Measurements from ENCODE around the gene FAM120A. TPM values are rescaled to one million over a fixed set of nuclear protein-coding genes. Genes with fewer than 3 reads are reported as not detected.

The FAM120A gene
- polyA plus RNA-seq, 1 donor from 2014 or later, result 8.9 TPM

DNA sequence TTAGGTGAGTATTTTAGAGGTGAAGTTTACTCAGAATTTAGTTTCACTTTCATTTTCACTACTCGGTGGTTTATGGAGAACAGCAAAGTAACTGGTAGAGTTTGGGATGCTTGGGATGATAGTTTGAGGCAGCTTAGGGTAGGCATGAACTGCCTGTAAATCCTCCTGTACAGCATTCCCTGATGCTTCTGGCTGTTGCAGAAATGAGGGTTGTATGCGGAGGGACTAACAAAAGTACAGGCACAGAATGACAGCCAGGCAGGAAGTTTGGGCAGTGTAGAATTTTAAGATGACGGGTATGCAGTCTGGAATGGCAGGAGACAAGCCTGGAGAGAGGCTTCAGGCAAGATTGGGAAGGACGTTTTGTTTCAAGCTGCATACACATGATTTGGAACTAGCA is 49.9 kb downstream of the FAM120A start:
- Histone ChIP-seq H3K9ac (ENCODE audit: low read length) (no peak overlapping the region), H3F3A (ENCODE audit: insufficient read depth, low read length, poor library complexity, severe bottlenecking) (no peaks in the 10 kb centered on the region), H3K27ac (ENCODE audit: low read length) (no peak overlapping the region), H4K20me1 (ENCODE audit: insufficient read depth) (no peaks in the 10 kb centered on the region), H3K27me3 (ENCODE audit: insufficient read depth, low read depth, low read length) (no peaks in the 10 kb centered on the region), H3K9me3 (ENCODE audit: low read length) (no peaks in the 10 kb centered on the region), H3K4me2 (ENCODE audit: low read length) (no peak overlapping the region), H3K79me2 (replicated peaks; ENCODE audit: insufficient read depth, low read length) (no peaks in the 10 kb centered on the region), H3K4me3 (ENCODE audit: low read length) (no peak overlapping the region), H3K36me3 (ENCODE audit: insufficient read depth, low read length) (peaks cover 15% of the 10 kb centered on the region), H2AFZ (ENCODE audit: low read depth, low read length) (no peak overlapping the region), H3K9me2 (ENCODE audit: insufficient read depth, low read length) (no peaks in the 10 kb centered on the region)
- no peak for TF ChIP-seq TAF1 (IDR thresholded peaks at IDR 0.05; ENCODE audit: low read depth)
- no peak for TF ChIP-seq EZH2 (IDR thresholded peaks at IDR 0.05; ENCODE audit: borderline replicate concordance, insufficient read depth, low read length, poor library complexity, severe bottlenecking)

GRCh38 chr9:93503381-93503780 is 51.9 kb downstream of the FAM120A start:
- H3K4me3 ChIP-seq (ENCODE audit: low read length), result no peak overlapping the region
- no peaks in the 10 kb centered on the region for H3K79me2 ChIP-seq (replicated peaks; ENCODE audit: insufficient read depth, low read length)
- no peaks in the 10 kb centered on the region for H4K20me1 ChIP-seq (ENCODE audit: insufficient read depth)
- no peaks in the 10 kb centered on the region for H3K9me2 ChIP-seq (ENCODE audit: insufficient read depth, low read length)
- H3K36me3 ChIP-seq (ENCODE audit: insufficient read depth, low read length), result peaks cover 7% of the 10 kb centered on the region
- H2AFZ ChIP-seq (ENCODE audit: low read depth, low read length), result no peak overlapping the region
- no peak overlapping the region for H3K4me2 ChIP-seq (ENCODE audit: low read length)
- H3K27me3 ChIP-seq (ENCODE audit: insufficient read depth, low read depth, low read length), result no peaks in the 10 kb centered on the region
- no peaks in the 10 kb centered on the region for H3K9me3 ChIP-seq (ENCODE audit: low read length)
- no peak overlapping the region for H3K27ac ChIP-seq (ENCODE audit: low read length)
- no peak overlapping the region for H3K9ac ChIP-seq (ENCODE audit: low read length)
- H3F3A ChIP-seq (ENCODE audit: insufficient read depth, low read length, poor library complexity, severe bottlenecking), result no peaks in the 10 kb centered on the region
- TF ChIP-seq EP300 (conservative IDR thresholded peaks at IDR 0.05; ENCODE audit: poor library complexity, severe bottlenecking) (no peak), EZH2 (IDR thresholded peaks at IDR 0.05; ENCODE audit: borderline replicate concordance, insufficient read depth, low read length, poor library complexity, severe bottlenecking) (no peak), RAD21 (conservative IDR thresholded peaks at IDR 0.05) (no peak), MXI1 (conservative IDR thresholded peaks at IDR 0.05; ENCODE audit: poor library complexity, severe bottlenecking) (no peak), TAF1 (IDR thresholded peaks at IDR 0.05; ENCODE audit: low read depth) (no peak)
- TF ChIP-seq, protein P1, sequence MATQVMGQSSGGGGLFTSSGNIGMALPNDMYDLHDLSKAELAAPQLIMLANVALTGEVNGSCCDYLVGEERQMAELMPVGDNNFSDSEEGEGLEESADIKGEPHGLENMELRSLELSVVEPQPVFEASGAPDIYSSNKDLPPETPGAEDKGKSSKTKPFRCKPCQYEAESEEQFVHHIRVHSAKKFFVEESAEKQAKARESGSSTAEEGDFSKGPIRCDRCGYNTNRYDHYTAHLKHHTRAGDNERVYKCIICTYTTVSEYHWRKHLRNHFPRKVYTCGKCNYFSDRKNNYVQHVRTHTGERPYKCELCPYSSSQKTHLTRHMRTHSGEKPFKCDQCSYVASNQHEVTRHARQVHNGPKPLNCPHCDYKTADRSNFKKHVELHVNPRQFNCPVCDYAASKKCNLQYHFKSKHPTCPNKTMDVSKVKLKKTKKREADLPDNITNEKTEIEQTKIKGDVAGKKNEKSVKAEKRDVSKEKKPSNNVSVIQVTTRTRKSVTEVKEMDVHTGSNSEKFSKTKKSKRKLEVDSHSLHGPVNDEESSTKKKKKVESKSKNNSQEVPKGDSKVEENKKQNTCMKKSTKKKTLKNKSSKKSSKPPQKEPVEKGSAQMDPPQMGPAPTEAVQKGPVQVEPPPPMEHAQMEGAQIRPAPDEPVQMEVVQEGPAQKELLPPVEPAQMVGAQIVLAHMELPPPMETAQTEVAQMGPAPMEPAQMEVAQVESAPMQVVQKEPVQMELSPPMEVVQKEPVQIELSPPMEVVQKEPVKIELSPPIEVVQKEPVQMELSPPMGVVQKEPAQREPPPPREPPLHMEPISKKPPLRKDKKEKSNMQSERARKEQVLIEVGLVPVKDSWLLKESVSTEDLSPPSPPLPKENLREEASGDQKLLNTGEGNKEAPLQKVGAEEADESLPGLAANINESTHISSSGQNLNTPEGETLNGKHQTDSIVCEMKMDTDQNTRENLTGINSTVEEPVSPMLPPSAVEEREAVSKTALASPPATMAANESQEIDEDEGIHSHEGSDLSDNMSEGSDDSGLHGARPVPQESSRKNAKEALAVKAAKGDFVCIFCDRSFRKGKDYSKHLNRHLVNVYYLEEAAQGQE (IDR thresholded peaks at IDR 0.05; ENCODE audit: borderline replicate concordance), result no peak

DNA sequence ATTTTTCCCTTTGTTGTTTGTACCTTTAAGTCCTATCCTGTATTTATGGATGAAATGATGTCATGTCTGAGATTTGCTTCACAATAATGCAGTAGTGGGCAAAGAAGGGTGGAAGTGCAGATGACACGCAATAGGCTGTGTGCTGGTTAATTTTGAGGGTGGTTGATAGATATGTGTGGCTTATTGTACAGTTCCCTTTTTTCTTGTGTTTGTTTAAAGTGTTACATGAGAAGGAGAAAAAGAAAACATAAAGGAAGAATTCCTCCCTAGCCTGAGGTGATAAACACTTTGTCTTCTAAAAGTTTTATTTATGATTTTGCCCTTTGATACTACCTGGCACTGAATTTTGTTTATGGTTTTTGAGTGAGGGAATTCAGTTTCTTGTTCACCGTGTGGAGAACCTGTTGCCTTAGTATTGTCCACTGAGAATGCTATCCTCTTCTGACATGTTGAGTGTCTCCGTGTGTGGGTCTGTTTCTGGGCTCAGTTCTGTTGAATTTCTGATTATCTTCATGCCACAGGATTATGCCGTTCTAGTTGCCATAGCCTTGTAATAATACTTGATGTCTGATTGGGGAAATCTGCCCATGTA is 54.2 kb downstream of the FAM120A start:
- Histone ChIP-seq H2AFZ (ENCODE audit: low read depth, low read length) (no peak overlapping the region), H3K79me2 (replicated peaks; ENCODE audit: insufficient read depth, low read length) (no peaks in the 10 kb centered on the region), H3K9ac (ENCODE audit: low read length) (no peak overlapping the region), H3F3A (ENCODE audit: insufficient read depth, low read length, poor library complexity, severe bottlenecking) (no peaks in the 10 kb centered on the region), H3K4me2 (ENCODE audit: low read length) (no peak overlapping the region), H3K9me2 (ENCODE audit: insufficient read depth, low read length) (no peaks in the 10 kb centered on the region), H3K27ac (ENCODE audit: low read length) (no peak overlapping the region), H3K9me3 (ENCODE audit: low read length) (no peaks in the 10 kb centered on the region), H3K27me3 (ENCODE audit: insufficient read depth, low read depth, low read length) (no peaks in the 10 kb centered on the region), H3K36me3 (ENCODE audit: insufficient read depth, low read length) (peaks cover 3% of the 10 kb centered on the region), H4K20me1 (ENCODE audit: insufficient read depth) (no peaks in the 10 kb centered on the region), H3K4me3 (ENCODE audit: low read length) (no peak overlapping the region)
- TF ChIP-seq MXI1 (conservative IDR thresholded peaks at IDR 0.05; ENCODE audit: poor library complexity, severe bottlenecking) (no peak), EZH2 (IDR thresholded peaks at IDR 0.05; ENCODE audit: borderline replicate concordance, insufficient read depth, low read length, poor library complexity, severe bottlenecking) (no peak)

Measured in neural cell (in vitro differentiated cells).